ENCODE data around the gene RAB3IL1. TPM values are rescaled to one million over a fixed set of nuclear protein-coding genes. Genes with fewer than 3 reads are reported as not detected.

RAB3IL1 gene
- total RNA-seq, 1 donor from 2014 or later: 0.23 TPM

DNA sequence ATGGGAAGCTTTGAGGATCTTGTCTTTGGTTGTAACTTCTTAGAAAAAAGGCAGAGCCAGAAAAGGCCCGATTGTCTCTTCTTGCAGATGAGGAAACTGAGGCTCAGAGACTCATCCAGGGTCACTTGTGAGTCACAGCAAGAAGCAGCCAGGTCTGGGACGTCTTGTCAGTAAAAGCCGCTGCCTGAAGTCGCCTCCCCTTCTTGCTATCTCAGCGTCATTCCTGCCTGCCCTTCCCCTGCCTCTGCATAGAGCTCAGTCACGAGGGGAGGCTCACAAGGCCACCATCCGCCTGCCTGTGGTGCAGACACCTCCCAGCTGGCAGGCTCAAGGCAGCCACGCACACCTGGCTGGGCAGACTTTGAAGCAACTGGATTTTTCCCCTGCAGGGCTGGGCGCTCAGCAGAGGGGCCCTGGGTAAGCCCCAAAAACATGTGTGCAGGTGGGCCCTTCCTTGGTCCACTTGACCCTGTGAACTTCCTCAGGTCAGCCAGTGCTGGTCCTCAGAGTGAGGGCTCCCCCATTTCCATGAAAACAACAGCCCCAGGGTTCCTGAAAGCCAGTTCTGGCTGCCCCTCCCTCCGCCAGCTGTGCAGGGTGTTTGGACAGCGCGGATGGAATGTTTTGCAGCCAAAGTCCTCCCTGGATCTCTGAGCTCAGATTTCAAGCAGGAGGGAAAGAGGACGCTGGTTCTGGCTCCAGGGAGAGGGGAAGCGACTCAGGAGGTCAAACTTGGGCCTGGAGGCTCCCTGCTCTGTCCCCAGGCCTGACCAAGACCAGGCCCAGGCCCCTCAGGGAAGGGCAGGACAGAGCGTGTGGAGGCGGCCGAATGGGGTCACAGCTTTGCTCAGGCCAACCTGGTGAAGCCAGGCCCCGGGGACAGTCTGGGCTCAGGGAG, 6.0 kb upstream of the RAB3IL1 start:
- Mint-ChIP-seq H3K27ac (no peak overlapping the region), H3K9me3 (no peaks in the 10 kb centered on the region), H3K4me3 (no peak overlapping the region), H3K36me3 (ENCODE audit: low read depth) (peaks cover under 1% of the 10 kb centered on the region), H3K27me3 (ENCODE audit: insufficient read depth) (peaks cover 29% of the 10 kb centered on the region), H3K4me1 (ENCODE audit: low read depth) (peaks cover 2% of the 10 kb centered on the region)
- DNase-seq (ENCODE audit: low spot score): no peak
- intact Hi-C loops (cut with micrococcal nuclease): no loop called here

- peaks cover 34% of the 10 kb centered on the region for H3K27me3 Mint-ChIP-seq (ENCODE audit: insufficient read depth)
- H3K4me3 Mint-ChIP-seq: no peak overlapping the region
- peaks cover 4% of the 10 kb centered on the region for H3K36me3 Mint-ChIP-seq (ENCODE audit: low read depth)
- H3K27ac Mint-ChIP-seq: no peak overlapping the region
- intact Hi-C loops (cut with micrococcal nuclease): no loop called here
- no peaks in the 10 kb centered on the region for H3K9me3 Mint-ChIP-seq
- peaks cover 10% of the 10 kb centered on the region for H3K4me1 Mint-ChIP-seq (ENCODE audit: low read depth)
- DNase-seq (ENCODE audit: low spot score): no peak
These were observed 5.2 kb upstream of the RAB3IL1 start for GRCh38 chr11:61922539-61922938.

DNA sequence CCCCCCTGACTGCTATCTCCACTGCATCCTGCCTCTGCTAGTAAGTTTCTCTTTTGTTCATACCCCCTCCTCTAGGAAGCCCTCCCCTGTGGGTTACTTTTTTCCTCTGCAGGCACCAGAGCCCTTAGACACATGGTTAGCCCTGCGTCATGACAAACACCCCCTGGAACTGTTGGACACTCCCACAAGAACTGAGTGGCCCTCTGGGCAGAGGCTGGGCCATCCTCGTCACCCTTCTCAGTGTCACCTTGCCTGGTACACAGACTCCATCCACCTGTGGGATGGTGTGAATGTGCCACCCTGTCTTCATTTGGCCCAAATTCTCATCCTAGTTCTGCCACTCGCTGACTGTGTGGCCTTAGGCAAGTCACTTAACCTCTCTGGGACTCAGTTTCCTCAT, 4.1 kb upstream of the RAB3IL1 start:
- Mint-ChIP-seq H3K9me3 (no peaks in the 10 kb centered on the region), H3K36me3 (ENCODE audit: low read depth) (peaks cover 4% of the 10 kb centered on the region), H3K27me3 (ENCODE audit: insufficient read depth) (peaks cover 36% of the 10 kb centered on the region), H3K4me1 (ENCODE audit: low read depth) (peaks cover 11% of the 10 kb centered on the region), H3K4me3 (no peak overlapping the region), H3K27ac (no peak overlapping the region)
- intact Hi-C loops (cut with micrococcal nuclease): no loop called here
- DNase-seq (ENCODE audit: low spot score): no peak

GRCh38 chr11:61919705-61920631, 2.6 kb upstream of the RAB3IL1 start:
- H3K9me3 Mint-ChIP-seq: no peaks in the 10 kb centered on the region
- H3K36me3 Mint-ChIP-seq (ENCODE audit: low read depth): peaks cover 4% of the 10 kb centered on the region
- intact Hi-C loops (cut with micrococcal nuclease): no loop called here
- H3K4me3 Mint-ChIP-seq: no peak overlapping the region
- DNase-seq (ENCODE audit: low spot score): no peak
- H3K27me3 Mint-ChIP-seq (ENCODE audit: insufficient read depth): peaks cover 40% of the 10 kb centered on the region
- no peak overlapping the region for H3K27ac Mint-ChIP-seq
- peaks cover 11% of the 10 kb centered on the region for H3K4me1 Mint-ChIP-seq (ENCODE audit: low read depth)

GRCh38 chr11:61918938-61919704, 1.8 kb upstream of the RAB3IL1 start:
- no peaks in the 10 kb centered on the region for H3K9me3 Mint-ChIP-seq
- H3K4me3 Mint-ChIP-seq: peak overlapping the region; percentile 48
- H3K27ac Mint-ChIP-seq: no peak overlapping the region
- peaks cover 44% of the 10 kb centered on the region for H3K27me3 Mint-ChIP-seq (ENCODE audit: insufficient read depth)
- no peak for DNase-seq (ENCODE audit: low spot score)
- peaks cover 11% of the 10 kb centered on the region for H3K4me1 Mint-ChIP-seq (ENCODE audit: low read depth)
- intact Hi-C loops (cut with micrococcal nuclease): no loop called here
- peaks cover 4% of the 10 kb centered on the region for H3K36me3 Mint-ChIP-seq (ENCODE audit: low read depth)

GRCh38 chr11:61918251-61918937, 1.0 kb upstream of the RAB3IL1 start:
- no peaks in the 10 kb centered on the region for H3K9me3 Mint-ChIP-seq
- H3K36me3 Mint-ChIP-seq (ENCODE audit: low read depth): peaks cover 4% of the 10 kb centered on the region
- H3K4me3 Mint-ChIP-seq: peak overlapping the region; percentile 83
- intact Hi-C loops (cut with micrococcal nuclease): no loop called here
- H3K27me3 Mint-ChIP-seq (ENCODE audit: insufficient read depth): peaks cover 44% of the 10 kb centered on the region
- H3K27ac Mint-ChIP-seq: no peak overlapping the region
- no peak for DNase-seq (ENCODE audit: low spot score)
- H3K4me1 Mint-ChIP-seq (ENCODE audit: low read depth): peaks cover 11% of the 10 kb centered on the region

GRCh38 chr11:61916737-61917333, 531 bp downstream of the RAB3IL1 start:
- Mint-ChIP-seq H3K4me1 (ENCODE audit: low read depth) (peaks cover 11% of the 10 kb centered on the region), H3K27me3 (ENCODE audit: insufficient read depth) (peaks cover 41% of the 10 kb centered on the region), H3K9me3 (no peaks in the 10 kb centered on the region), H3K36me3 (ENCODE audit: low read depth) (peaks cover 4% of the 10 kb centered on the region), H3K4me3 (peak overlapping the region; percentile 53), H3K27ac (no peak overlapping the region)
- intact Hi-C loops (cut with micrococcal nuclease): no loop called here
- no peak for DNase-seq (ENCODE audit: low spot score)

DNA sequence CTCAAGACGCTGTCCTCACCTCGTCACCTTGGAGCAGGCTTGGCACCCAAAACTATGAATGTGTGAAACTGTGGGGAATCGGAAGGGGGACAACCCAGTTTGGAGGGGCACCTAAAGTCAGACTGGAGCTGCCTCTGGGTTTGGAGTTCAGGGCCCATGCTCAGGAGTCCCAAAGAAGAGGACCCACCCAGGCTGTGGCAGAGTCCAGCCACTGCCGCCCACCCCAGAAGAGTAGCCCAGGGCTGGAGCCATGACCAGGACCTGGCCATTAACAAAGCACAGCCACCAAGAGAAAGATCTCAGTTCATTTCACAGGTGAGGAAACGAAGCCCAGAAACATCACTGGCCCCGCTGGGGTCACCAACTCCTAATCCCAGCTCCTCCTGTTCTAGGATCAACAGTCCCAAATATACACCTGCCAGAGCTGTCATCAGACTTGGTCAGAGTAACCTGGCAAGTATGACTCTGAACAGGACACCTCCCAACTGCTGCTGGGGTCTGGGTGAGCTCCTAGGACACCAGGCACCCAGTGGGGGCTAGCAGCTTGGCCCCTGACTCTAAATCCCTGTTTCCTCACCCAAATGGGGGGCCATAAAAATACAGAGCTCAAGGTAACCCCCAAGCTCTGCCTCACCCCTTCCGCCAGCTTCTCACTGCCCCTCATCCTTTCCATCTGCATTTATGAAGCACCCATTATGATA, 2.7 kb downstream of the RAB3IL1 start:
- peaks cover 11% of the 10 kb centered on the region for H3K4me1 Mint-ChIP-seq (ENCODE audit: low read depth)
- intact Hi-C loops (cut with micrococcal nuclease): no loop called here
- no peak overlapping the region for H3K27ac Mint-ChIP-seq
- no peak for DNase-seq (ENCODE audit: low spot score)
- peaks cover 37% of the 10 kb centered on the region for H3K27me3 Mint-ChIP-seq (ENCODE audit: insufficient read depth)
- H3K36me3 Mint-ChIP-seq (ENCODE audit: low read depth): peaks cover 4% of the 10 kb centered on the region
- no peak overlapping the region for H3K4me3 Mint-ChIP-seq
- no peaks in the 10 kb centered on the region for H3K9me3 Mint-ChIP-seq

- Mint-ChIP-seq H3K27ac (no peak overlapping the region), H3K9me3 (no peaks in the 10 kb centered on the region), H3K4me3 (no peak overlapping the region), H3K27me3 (ENCODE audit: insufficient read depth) (peaks cover 31% of the 10 kb centered on the region), H3K36me3 (ENCODE audit: low read depth) (peaks cover 4% of the 10 kb centered on the region), H3K4me1 (ENCODE audit: low read depth) (peaks cover 11% of the 10 kb centered on the region)
- DNase-seq (ENCODE audit: low spot score): no peak
- intact Hi-C loops (cut with micrococcal nuclease): no loop called here
These were observed 3.5 kb downstream of the RAB3IL1 start for GRCh38 chr11:61913699-61914395.

DNA sequence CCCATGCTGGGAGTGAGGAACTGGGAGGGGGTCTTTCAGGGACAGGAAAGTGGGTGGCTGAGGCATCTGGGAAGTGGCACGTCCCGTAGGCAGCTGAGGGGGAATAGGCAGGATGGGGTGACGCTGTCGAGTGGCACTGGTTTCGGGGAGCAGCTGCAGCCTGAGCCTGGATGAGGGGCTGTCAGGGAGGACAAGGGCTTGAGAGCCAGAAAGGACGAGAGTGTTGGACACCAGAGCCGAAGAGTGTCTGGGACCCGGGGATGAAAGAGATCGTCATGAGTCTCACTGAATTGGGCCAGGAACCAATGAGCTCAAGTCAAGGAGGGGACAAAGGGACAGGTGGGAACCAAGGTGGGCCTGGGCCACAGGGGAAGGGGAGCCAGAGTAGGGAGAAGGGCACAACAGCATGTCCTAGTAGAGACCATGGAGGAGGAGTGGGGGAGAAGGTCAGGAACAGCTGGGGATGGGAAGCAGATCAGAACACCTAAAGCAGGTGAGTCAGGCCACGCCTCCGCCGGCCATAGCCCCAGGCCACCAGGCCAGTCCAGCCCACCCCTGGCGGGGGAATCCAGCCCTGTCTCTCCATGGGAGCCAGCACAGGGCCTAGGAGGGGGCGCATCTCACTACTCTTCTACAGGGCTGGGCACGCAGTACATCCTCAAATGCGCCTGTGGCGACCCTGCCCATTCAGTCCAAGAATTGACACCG, 4.2 kb downstream of the RAB3IL1 start:
- no peaks in the 10 kb centered on the region for H3K9me3 Mint-ChIP-seq
- intact Hi-C loops (cut with micrococcal nuclease): no loop called here

DNA sequence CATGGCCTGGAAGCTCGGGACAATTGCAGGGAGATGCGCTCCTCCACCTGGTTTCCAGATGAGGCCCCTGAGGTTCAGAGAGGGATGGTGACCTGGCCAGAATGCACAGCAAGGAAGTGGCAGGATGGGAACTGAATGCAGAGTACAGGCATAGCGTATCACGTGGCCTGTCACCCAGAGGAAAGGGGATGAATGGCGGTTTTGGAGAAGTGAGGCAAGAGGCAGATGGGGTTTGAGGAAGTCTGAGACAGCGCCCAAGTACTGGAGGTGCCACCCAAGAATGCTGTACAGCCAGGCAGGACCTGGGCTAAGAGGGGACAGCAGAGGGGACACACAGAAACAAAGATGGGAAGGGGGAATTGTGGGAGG, 4.9 kb downstream of the RAB3IL1 start:
- Mint-ChIP-seq H3K4me1 (ENCODE audit: low read depth) (peaks cover under 1% of the 10 kb centered on the region), H3K36me3 (ENCODE audit: low read depth) (no peaks in the 10 kb centered on the region), H3K4me3 (no peak overlapping the region), H3K27ac (no peak overlapping the region), H3K27me3 (ENCODE audit: insufficient read depth) (peaks cover 18% of the 10 kb centered on the region), H3K9me3 (no peaks in the 10 kb centered on the region)
- no peak for DNase-seq (ENCODE audit: low spot score)
- intact Hi-C loops (cut with micrococcal nuclease): no loop called here

More for the DNA sequence above, 4.2 kb downstream of the RAB3IL1 start:
- peaks cover 24% of the 10 kb centered on the region for H3K27me3 Mint-ChIP-seq (ENCODE audit: insufficient read depth)
- no peak overlapping the region for H3K27ac Mint-ChIP-seq
- H3K36me3 Mint-ChIP-seq (ENCODE audit: low read depth): peaks cover 2% of the 10 kb centered on the region
- H3K4me3 Mint-ChIP-seq: no peak overlapping the region
- DNase-seq (ENCODE audit: low spot score): no peak
- H3K4me1 Mint-ChIP-seq (ENCODE audit: low read depth): peaks cover 6% of the 10 kb centered on the region
